WTC11 (cell line): ENCODE results near the gene NELL1. TPM values are rescaled to one million over a fixed set of nuclear protein-coding genes. Genes with fewer than 3 reads are reported as not detected.

ENCODE experiments used
- ATAC-seq: fragments of 200-7000 bp; cut with Tn5 transposase; 2 replicates; pipeline ENCODE4 v1.10.0; 2021; ENCODE audit warnings: mild to moderate bottlenecking, moderate library complexity
- CTCF ChIA-PET: fragments of 300-600 bp; sonication (Branson Sonifier 250); formaldehyde crosslinking; loops from one replicate; lab custom pipeline; 2021; ENCODE audit warnings: antibody characterized with exemption; lab: Charles Lee
- POLR2A ChIA-PET: fragments of 350-600 bp; sonication (Branson Sonifier 250); formaldehyde crosslinking; loops from one replicate; lab custom pipeline; 2021; ENCODE audit warnings: antibody characterized with exemption; lab: Charles Lee
- DNase-seq: peaks from one replicate; pipeline ENCODE4 v3.0.0; 2021; ENCODE audit warnings: low spot score
- H3K27ac Mint-ChIP-seq: 2 replicates; pipeline ENCODE4 v1.8.0; 2021; ENCODE audit warnings: mixed read lengths
- H3K27me3 Mint-ChIP-seq: 2 replicates; pipeline ENCODE4 v1.8.0; 2021; ENCODE audit warnings: low read depth, mild to moderate bottlenecking, moderate library complexity, mixed read lengths
- H3K36me3 Mint-ChIP-seq: 2 replicates; pipeline ENCODE4 v1.8.0; 2021; ENCODE audit warnings: mixed read lengths
- H3K4me1 Mint-ChIP-seq: 2 replicates; pipeline ENCODE4 v1.8.0; 2022; ENCODE audit warnings: mixed read lengths
- H3K4me3 Mint-ChIP-seq: 2 replicates; pipeline ENCODE4 v1.8.0; 2021; ENCODE audit warnings: mild to moderate bottlenecking, moderate library complexity, mixed read lengths
- H3K9me3 Mint-ChIP-seq: 2 replicates; pipeline ENCODE4 v1.8.0; 2021; ENCODE audit warnings: mixed read lengths
- AFF4 ChIP-seq: sonication (generic); formaldehyde crosslinking; IDR thresholded peaks from 2 replicates; pipeline ENCODE4 v1.8.1; 2023; ENCODE audit warnings: mild to moderate bottlenecking, missing genetic modification reagents, borderline replicate concordance
- AR ChIP-seq: fragments of 250-450 bp; sonication (Bioruptor Pico); IDR thresholded peaks from 2 replicates; pipeline ENCODE4 v1.9.0; 2021; ENCODE audit warnings: mild to moderate bottlenecking
- ATF3 ChIP-seq: sonication (generic); formaldehyde crosslinking; conservative IDR thresholded peaks from 2 replicates; pipeline ENCODE4 v1.8.1; 2022; ENCODE audit warnings: mild to moderate bottlenecking, missing genetic modification reagents
- ATF6 ChIP-seq: sonication (generic); formaldehyde crosslinking; IDR thresholded peaks from 2 replicates; pipeline ENCODE4 v1.8.1; 2023; ENCODE audit warnings: mild to moderate bottlenecking, missing genetic modification reagents
- EMX1 ChIP-seq: fragments of 250-450 bp; sonication (Bioruptor Pico); IDR thresholded peaks from 2 replicates; pipeline ENCODE4 v1.8.0; 2021; ENCODE audit warnings: mild to moderate bottlenecking
- PRRX2 ChIP-seq: fragments of 250-450 bp; sonication (Bioruptor Pico); IDR thresholded peaks from 2 replicates; pipeline ENCODE4 v1.8.0; 2021; ENCODE audit warnings: mild to moderate bottlenecking
- SP1 ChIP-seq: sonication (generic); formaldehyde crosslinking; conservative IDR thresholded peaks from 2 replicates; pipeline ENCODE4 v1.8.1; 2022; ENCODE audit warnings: missing genetic modification reagents
- TP53 ChIP-seq: sonication (generic); formaldehyde crosslinking; IDR thresholded peaks from 2 replicates; pipeline ENCODE4 v1.8.1; 2023; ENCODE audit warnings: mild to moderate bottlenecking, missing genetic modification reagents
- ZNF317 ChIP-seq: sonication (generic); formaldehyde crosslinking; IDR thresholded peaks from 2 replicates; pipeline ENCODE4 v1.8.1; 2023; ENCODE audit warnings: low read depth, mild to moderate bottlenecking, moderate library complexity, missing genetic modification reagents, borderline replicate concordance
- ZNF423 ChIP-seq: fragments of 250-450 bp; sonication (Bioruptor Pico); IDR thresholded peaks from 2 replicates; pipeline ENCODE4 v2.1.2; 2022; ENCODE audit warnings: mild to moderate bottlenecking, moderate library complexity
- total RNA-seq: library from RNA; stranded (reverse); gene quantifications from 3 replicates; pipeline ENCODE4 v1.2.3, GENCODE V29; 2021
- TF ChIP-seq, protein P1 (sequence below): sonication (generic); formaldehyde crosslinking; IDR thresholded peaks from 2 replicates; pipeline ENCODE4 v1.8.0; 2022; ENCODE audit warnings: mild to moderate bottlenecking, missing genetic modification reagents
- TF ChIP-seq, protein P2 (sequence below): sonication (generic); formaldehyde crosslinking; conservative IDR thresholded peaks from 2 replicates; pipeline ENCODE4 v1.8.1; 2023; ENCODE audit warnings: mild to moderate bottlenecking, low read depth, missing genetic modification reagents, moderate library complexity
- TF ChIP-seq, protein P3 (sequence below): sonication (generic); formaldehyde crosslinking; IDR thresholded peaks from 2 replicates; pipeline ENCODE4 v1.8.1; 2022; ENCODE audit warnings: mild to moderate bottlenecking, moderate library complexity, missing genetic modification reagents
- TF ChIP-seq, protein P4 (sequence below): sonication (generic); formaldehyde crosslinking; IDR thresholded peaks from 2 replicates; pipeline ENCODE4 v1.8.1; 2022; ENCODE audit warnings: low read depth, mild to moderate bottlenecking, moderate library complexity, missing genetic modification reagents, borderline replicate concordance

Gene NELL1
- total RNA-seq, 1 experiment from 2014 or later = 1.8 TPM

GRCh38 chr11:21254055-21254454, 584.7 kb downstream of the NELL1 start:
- ATAC-seq (no peak), DNase-seq (no peak)
- H3K4me3 Mint-ChIP-seq = no peak overlapping the region
- H3K27me3 Mint-ChIP-seq = no peaks in the 10 kb centered on the region
- H3K36me3 Mint-ChIP-seq = peaks cover 6% of the 10 kb centered on the region; the same call in 1 of the 2 replicates
- ChIA-PET POLR2A (no interaction called here), CTCF (no interaction called here)
- peaks cover 26% of the 10 kb centered on the region for H3K9me3 Mint-ChIP-seq
- peaks cover 39% of the 10 kb centered on the region for H3K4me1 Mint-ChIP-seq
- no peak overlapping the region for H3K27ac Mint-ChIP-seq
- no peak for TF ChIP-seq SP1
- TF ChIP-seq ATF6 (CRISPR knock-in tag) = no peak
- TF ChIP-seq ZNF317 (CRISPR knock-in tag) = no peak
- TF ChIP-seq ATF3 = no peak
- TF ChIP-seq, protein P1, sequence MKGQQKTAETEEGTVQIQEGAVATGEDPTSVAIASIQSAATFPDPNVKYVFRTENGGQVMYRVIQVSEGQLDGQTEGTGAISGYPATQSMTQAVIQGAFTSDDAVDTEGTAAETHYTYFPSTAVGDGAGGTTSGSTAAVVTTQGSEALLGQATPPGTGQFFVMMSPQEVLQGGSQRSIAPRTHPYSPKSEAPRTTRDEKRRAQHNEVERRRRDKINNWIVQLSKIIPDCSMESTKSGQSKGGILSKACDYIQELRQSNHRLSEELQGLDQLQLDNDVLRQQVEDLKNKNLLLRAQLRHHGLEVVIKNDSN = no peak
- no peak for TF ChIP-seq PRRX2 (CRISPR knock-in tag)
- no peak for TF ChIP-seq ZNF423 (CRISPR knock-in tag)
- no peak for TF ChIP-seq EMX1 (CRISPR knock-in tag)
- no peak for TF ChIP-seq AFF4 (CRISPR knock-in tag)
- no peak for TF ChIP-seq AR (CRISPR knock-in tag)
- TF ChIP-seq, protein P2, sequence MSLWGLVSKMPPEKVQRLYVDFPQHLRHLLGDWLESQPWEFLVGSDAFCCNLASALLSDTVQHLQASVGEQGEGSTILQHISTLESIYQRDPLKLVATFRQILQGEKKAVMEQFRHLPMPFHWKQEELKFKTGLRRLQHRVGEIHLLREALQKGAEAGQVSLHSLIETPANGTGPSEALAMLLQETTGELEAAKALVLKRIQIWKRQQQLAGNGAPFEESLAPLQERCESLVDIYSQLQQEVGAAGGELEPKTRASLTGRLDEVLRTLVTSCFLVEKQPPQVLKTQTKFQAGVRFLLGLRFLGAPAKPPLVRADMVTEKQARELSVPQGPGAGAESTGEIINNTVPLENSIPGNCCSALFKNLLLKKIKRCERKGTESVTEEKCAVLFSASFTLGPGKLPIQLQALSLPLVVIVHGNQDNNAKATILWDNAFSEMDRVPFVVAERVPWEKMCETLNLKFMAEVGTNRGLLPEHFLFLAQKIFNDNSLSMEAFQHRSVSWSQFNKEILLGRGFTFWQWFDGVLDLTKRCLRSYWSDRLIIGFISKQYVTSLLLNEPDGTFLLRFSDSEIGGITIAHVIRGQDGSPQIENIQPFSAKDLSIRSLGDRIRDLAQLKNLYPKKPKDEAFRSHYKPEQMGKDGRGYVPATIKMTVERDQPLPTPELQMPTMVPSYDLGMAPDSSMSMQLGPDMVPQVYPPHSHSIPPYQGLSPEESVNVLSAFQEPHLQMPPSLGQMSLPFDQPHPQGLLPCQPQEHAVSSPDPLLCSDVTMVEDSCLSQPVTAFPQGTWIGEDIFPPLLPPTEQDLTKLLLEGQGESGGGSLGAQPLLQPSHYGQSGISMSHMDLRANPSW (CRISPR knock-in tag) = no peak
- TF ChIP-seq TP53 = no peak
- TF ChIP-seq, protein P3, sequence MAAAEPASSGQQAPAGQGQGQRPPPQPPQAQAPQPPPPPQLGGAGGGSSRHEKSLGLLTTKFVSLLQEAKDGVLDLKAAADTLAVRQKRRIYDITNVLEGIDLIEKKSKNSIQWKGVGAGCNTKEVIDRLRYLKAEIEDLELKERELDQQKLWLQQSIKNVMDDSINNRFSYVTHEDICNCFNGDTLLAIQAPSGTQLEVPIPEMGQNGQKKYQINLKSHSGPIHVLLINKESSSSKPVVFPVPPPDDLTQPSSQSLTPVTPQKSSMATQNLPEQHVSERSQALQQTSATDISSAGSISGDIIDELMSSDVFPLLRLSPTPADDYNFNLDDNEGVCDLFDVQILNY = no peak
- TF ChIP-seq, protein P4, sequence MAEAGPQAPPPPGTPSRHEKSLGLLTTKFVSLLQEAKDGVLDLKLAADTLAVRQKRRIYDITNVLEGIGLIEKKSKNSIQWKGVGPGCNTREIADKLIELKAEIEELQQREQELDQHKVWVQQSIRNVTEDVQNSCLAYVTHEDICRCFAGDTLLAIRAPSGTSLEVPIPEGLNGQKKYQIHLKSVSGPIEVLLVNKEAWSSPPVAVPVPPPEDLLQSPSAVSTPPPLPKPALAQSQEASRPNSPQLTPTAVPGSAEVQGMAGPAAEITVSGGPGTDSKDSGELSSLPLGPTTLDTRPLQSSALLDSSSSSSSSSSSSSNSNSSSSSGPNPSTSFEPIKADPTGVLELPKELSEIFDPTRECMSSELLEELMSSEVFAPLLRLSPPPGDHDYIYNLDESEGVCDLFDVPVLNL = no peak
